ENCODE data around the gene PKDCC.

- TF ChIP-seq CTCF (IDR thresholded peaks at IDR 0.05) (no peak), EP300 (IDR thresholded peaks at IDR 0.05) (no peak), POLR2A (IDR thresholded peaks at IDR 0.05) (no peak)
Observed at GRCh38 chr2:42090216-42090615, 42.4 kb downstream of the PKDCC start.

Measured in ovary (tissue), 3 donors.